ENCODE results near the gene FUT1. TPM values are rescaled to one million over a fixed set of nuclear protein-coding genes. Genes with fewer than 3 reads are reported as not detected.

FUT1 gene
- polyA plus RNA-seq, 1 of the 3 experiments (the other 2 are of a cell fraction), result 0.08 TPM

GRCh38 chr19:48745208-48745995, 7.0 kb downstream of the FUT1 start:
- Histone ChIP-seq H3K27ac (ENCODE audit: low read depth in 2 of 2, low read length in 1 of 2) (no peak overlapping the region), H3F3A (replicated peaks; ENCODE audit: insufficient read depth) (no peaks in the 10 kb centered on the region), H3K4me2 (no peak overlapping the region), H3K4me1 (ENCODE audit: control insufficient read depth in 1 of 2, insufficient read depth in 2 of 2, low read depth in 1 of 2, low read length in 1 of 2) (peaks cover 0 to 2% of the 10 kb centered on the region in 2 experiments; a peak in 1 of 4 replicates), H3K9ac (no peak overlapping the region), H3K9me2 (no peaks in the 10 kb centered on the region), H3K79me2 (ENCODE audit: insufficient read depth) (no peaks in the 10 kb centered on the region), H3K4me3 (ENCODE audit: low read depth in 2 of 2, low read length in 1 of 2) (no peak overlapping the region), H4K20me1 (ENCODE audit: insufficient read depth) (no peaks in the 10 kb centered on the region), H3K36me3 (replicated peaks in 1 of 2; ENCODE audit: control insufficient read depth in 1 of 2, insufficient read depth in 2 of 2, low read length in 1 of 2) (no peaks in the 10 kb centered on the region), H2AFZ (ENCODE audit: low read depth) (no peak overlapping the region), H3K27me3 (ENCODE audit: insufficient read depth) (no peaks in the 10 kb centered on the region), H3K9me3 (no peaks in the 10 kb centered on the region)
- DNase-seq, result peak; percentile 78
- CTCF ChIA-PET, result interaction anchor here (0.7 kb wide), 1 partner anchor 100 kb away, joined by 3 read pairs; the partner anchor contains the start of gene CA11
- no peak for TF ChIP-seq YY1 (IDR thresholded peaks at IDR 0.05; ENCODE audit: low read depth)
- peak; percentile 77 for TF ChIP-seq CHD2 (IDR thresholded peaks at IDR 0.05; ENCODE audit: low read length, partially characterized antibody)
- WGBS (ENCODE audit: low lambda C conversion rate), result 67% methylated on average over 32 of the region's 33 CpGs
- POLR2A ChIA-PET, result no interaction called here

DNA sequence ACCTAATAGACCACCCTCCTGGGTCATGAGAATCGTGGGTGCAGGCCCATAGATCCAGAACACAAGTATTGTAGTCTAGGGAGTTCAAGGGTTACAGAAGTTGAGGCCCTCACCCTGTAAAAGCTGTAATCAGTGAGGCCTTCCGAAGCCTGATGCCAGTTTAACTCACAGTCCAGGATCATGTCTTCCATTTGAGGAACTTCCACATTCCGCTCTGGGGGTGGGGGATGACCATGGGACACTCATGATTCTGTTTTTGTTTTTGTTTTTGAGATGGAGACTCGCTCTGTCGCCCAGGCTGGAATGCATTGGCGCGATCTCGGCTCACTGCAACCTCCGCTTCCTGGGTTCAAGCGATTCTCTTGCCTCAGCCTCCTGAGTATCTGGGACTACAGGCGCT, 10.3 kb downstream of the FUT1 start:
- POLR2A ChIA-PET, result no interaction called here
- WGBS (ENCODE audit: low lambda C conversion rate), result 82% methylated on average over 11 of the region's 11 CpGs

More for the DNA sequence above, 10.3 kb downstream of the FUT1 start:
- Histone ChIP-seq H2AFZ (ENCODE audit: low read depth) (no peak overlapping the region), H3K36me3 (replicated peaks in 1 of 2; ENCODE audit: control insufficient read depth in 1 of 2, insufficient read depth in 2 of 2, low read length in 1 of 2) (no peaks in the 10 kb centered on the region), H3F3A (replicated peaks; ENCODE audit: insufficient read depth) (peaks cover 7% of the 10 kb centered on the region), H3K27ac (ENCODE audit: low read depth in 2 of 2, low read length in 1 of 2) (no peak overlapping the region), H3K4me1 (ENCODE audit: control insufficient read depth in 1 of 2, insufficient read depth in 2 of 2, low read depth in 1 of 2, low read length in 1 of 2) (peaks cover 0 to 16% of the 10 kb centered on the region in 2 experiments; a peak in 1 of 4 replicates), H3K4me2 (no peak overlapping the region), H3K4me3 (ENCODE audit: low read depth in 2 of 2, low read length in 1 of 2) (no peak overlapping the region), H3K27me3 (ENCODE audit: insufficient read depth) (no peaks in the 10 kb centered on the region), H3K79me2 (ENCODE audit: insufficient read depth) (no peaks in the 10 kb centered on the region), H4K20me1 (ENCODE audit: insufficient read depth) (no peaks in the 10 kb centered on the region), H3K9ac (no peak overlapping the region), H3K9me2 (no peaks in the 10 kb centered on the region), H3K9me3 (no peaks in the 10 kb centered on the region)
- TF ChIP-seq MAX (IDR thresholded peaks at IDR 0.05; ENCODE audit: low read depth) (no peak), GATA2 (CRISPR knock-in tag; IDR thresholded peaks at IDR 0.05) (no peak), TEAD4 (IDR thresholded peaks at IDR 0.05; ENCODE audit: borderline replicate concordance, insufficient read depth) (no peak), FOSL2 (IDR thresholded peaks at IDR 0.05; ENCODE audit: borderline replicate concordance, low read depth) (no peak), CHD2 (IDR thresholded peaks at IDR 0.05; ENCODE audit: low read length, partially characterized antibody) (no peak), CTCF (IDR thresholded peaks at IDR 0.05) (no peak), POLR2AphosphoS5 (IDR thresholded peaks at IDR 0.05; ENCODE audit: low read depth, low read length) (no peak), TCF12 (IDR thresholded peaks at IDR 0.05) (no peak), RCOR1 (IDR thresholded peaks at IDR 0.05; ENCODE audit: low read length) (no peak), MXI1 (IDR thresholded peaks at IDR 0.05; ENCODE audit: low read depth, low read length) (no peak), EZH2phosphoT487 (IDR thresholded peaks at IDR 0.05; ENCODE audit: borderline replicate concordance, low read depth) (no peak), RXRA (IDR thresholded peaks at IDR 0.05; ENCODE audit: borderline replicate concordance, low read depth) (no peak)
- TF ChIP-seq, protein P1, sequence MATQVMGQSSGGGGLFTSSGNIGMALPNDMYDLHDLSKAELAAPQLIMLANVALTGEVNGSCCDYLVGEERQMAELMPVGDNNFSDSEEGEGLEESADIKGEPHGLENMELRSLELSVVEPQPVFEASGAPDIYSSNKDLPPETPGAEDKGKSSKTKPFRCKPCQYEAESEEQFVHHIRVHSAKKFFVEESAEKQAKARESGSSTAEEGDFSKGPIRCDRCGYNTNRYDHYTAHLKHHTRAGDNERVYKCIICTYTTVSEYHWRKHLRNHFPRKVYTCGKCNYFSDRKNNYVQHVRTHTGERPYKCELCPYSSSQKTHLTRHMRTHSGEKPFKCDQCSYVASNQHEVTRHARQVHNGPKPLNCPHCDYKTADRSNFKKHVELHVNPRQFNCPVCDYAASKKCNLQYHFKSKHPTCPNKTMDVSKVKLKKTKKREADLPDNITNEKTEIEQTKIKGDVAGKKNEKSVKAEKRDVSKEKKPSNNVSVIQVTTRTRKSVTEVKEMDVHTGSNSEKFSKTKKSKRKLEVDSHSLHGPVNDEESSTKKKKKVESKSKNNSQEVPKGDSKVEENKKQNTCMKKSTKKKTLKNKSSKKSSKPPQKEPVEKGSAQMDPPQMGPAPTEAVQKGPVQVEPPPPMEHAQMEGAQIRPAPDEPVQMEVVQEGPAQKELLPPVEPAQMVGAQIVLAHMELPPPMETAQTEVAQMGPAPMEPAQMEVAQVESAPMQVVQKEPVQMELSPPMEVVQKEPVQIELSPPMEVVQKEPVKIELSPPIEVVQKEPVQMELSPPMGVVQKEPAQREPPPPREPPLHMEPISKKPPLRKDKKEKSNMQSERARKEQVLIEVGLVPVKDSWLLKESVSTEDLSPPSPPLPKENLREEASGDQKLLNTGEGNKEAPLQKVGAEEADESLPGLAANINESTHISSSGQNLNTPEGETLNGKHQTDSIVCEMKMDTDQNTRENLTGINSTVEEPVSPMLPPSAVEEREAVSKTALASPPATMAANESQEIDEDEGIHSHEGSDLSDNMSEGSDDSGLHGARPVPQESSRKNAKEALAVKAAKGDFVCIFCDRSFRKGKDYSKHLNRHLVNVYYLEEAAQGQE (IDR thresholded peaks at IDR 0.05; ENCODE audit: low read depth, low read length), result no peak
- DNase-seq, result no peak
- CTCF ChIA-PET, result no interaction called here
